ENCODE results near the gene CD6.
A peak's percentile ranks its signal among the peaks of the same experiment; 100 is the strongest.

DNA sequence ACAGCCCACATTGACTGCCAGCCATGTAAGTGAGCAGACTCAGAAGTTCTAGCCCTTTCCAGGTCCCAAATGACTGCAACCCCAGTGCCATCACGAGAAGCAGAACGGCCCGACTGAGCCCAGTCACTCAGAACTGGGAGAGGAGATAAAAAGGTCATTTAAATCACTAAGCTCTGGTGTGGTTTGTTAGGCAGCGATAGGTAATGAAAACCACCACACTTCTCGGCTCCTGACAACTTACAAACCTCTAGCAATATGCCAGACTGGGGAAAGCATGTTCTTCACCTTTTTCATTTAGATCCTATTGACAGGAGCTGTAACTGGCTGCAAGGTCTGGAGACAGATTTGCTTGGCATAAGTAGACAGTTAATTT, 26.2 kb upstream of the CD6 start:
- TF ChIP-seq POLR2A (IDR thresholded peaks at IDR 0.05; ENCODE audit: low read depth, low read length) (no peak), POLR2AphosphoS5 (IDR thresholded peaks at IDR 0.05; ENCODE audit: low read depth, low read length) (peak; percentile 44; the same call in 1 of the 2 replicates)
